ENCODE data around the gene CD300E.

GRCh38 chr17:74663561-74663960 lies 40.0 kb upstream of the CD300E start:
- TF ChIP-seq POLR2A (IDR thresholded peaks at IDR 0.05) (no peak), CTCF (IDR thresholded peaks at IDR 0.05) (no peak)
